Fibroblast of lung (primary cell): ENCODE data around the gene STX1A. TPM values are rescaled to one million over a fixed set of nuclear protein-coding genes. Genes with fewer than 3 reads are reported as not detected.
"Not testable (repeated sequence)": the region's sequence is repeated elsewhere in the genome, so short reads cannot be mapped to it uniquely, and the experiment has no call there.

Experiments
- DNase-seq, 2 donors: peaks; one replicate each; pipeline versions ENCODE4 v3.0.0 to v3.0.0-alpha.2; 2010; ENCODE audit warnings: low read depth in 2 of 2
- H2AFZ ChIP-seq: 2 replicates; pipeline ENCODE4 v1.5.1; 2012; ENCODE audit warnings: low read length, control low read depth, inconsistent platforms
- H3K27ac ChIP-seq: 2 replicates; pipeline ENCODE4 v1.5.1; 2011; ENCODE audit warnings: low read length, control low read depth; ENCODE audit not compliant: insufficient read depth
- H3K27me3 ChIP-seq: 2 replicates; pipeline ENCODE4 v1.5.1; 2011; ENCODE audit warnings: mild to moderate bottlenecking, low read length; ENCODE audit not compliant: control insufficient read depth, insufficient read depth
- H3K36me3 ChIP-seq: 2 replicates; pipeline ENCODE4 v1.5.1; 2011; ENCODE audit warnings: low read length; ENCODE audit not compliant: control insufficient read depth, insufficient read depth
- H3K4me1 ChIP-seq: 2 replicates; pipeline ENCODE4 v1.5.1; 2011; ENCODE audit warnings: low read length; ENCODE audit not compliant: control insufficient read depth, insufficient read depth; ENCODE audit errors: extremely low read depth
- H3K4me2 ChIP-seq: 2 replicates; pipeline ENCODE4 v1.5.1; 2011; ENCODE audit warnings: low read length, control low read depth; ENCODE audit not compliant: insufficient read depth; ENCODE audit errors: extremely low read depth
- H3K4me3 ChIP-seq, 4 experiments: fragments of 200-600 bp in 1 of 4; sonication (generic) in 1 of 4; replicated peaks in 1 of 4; 2 replicates each; pipeline ENCODE4 v1.5.1; 2011 to 2016; ENCODE audit warnings: low read length in 4 of 4, low read depth in 3 of 4, mild to moderate bottlenecking in 3 of 4, control low read depth in 2 of 4, inconsistent platforms in 1 of 4, mixed read lengths in 1 of 4; ENCODE audit not compliant: insufficient read depth in 1 of 4; ENCODE audit errors: control extremely low read depth in 1 of 4
- H3K79me2 ChIP-seq: 2 replicates; pipeline ENCODE4 v1.5.1; 2012; ENCODE audit warnings: mild to moderate bottlenecking, low read length, inconsistent platforms; ENCODE audit not compliant: control insufficient read depth, insufficient read depth
- H3K9ac ChIP-seq: 2 replicates; pipeline ENCODE4 v1.5.1; 2011; ENCODE audit warnings: mild to moderate bottlenecking, low read length, control low read depth; ENCODE audit not compliant: insufficient read depth
- H3K9me3 ChIP-seq: 2 replicates; pipeline ENCODE4 v1.5.1; 2012; ENCODE audit warnings: low read depth, low read length; ENCODE audit not compliant: control insufficient read depth, insufficient read depth
- H4K20me1 ChIP-seq: 2 replicates; pipeline ENCODE4 v1.5.1; 2011; ENCODE audit warnings: low read length; ENCODE audit not compliant: control insufficient read depth, insufficient read depth; ENCODE audit errors: extremely low read depth
- CTCF ChIP-seq, 2 donors: IDR thresholded peaks in 1 of 2; conservative IDR thresholded peaks in 1 of 2; 1 replicate in 1 of 2; 2 replicates in 1 of 2; pipeline ENCODE4 v1.5.1; 2011 to 2012; ENCODE audit warnings: low read length in 2 of 2, control low read depth in 1 of 2, inconsistent platforms in 1 of 2, low read depth in 1 of 2, mild to moderate bottlenecking in 1 of 2
- EZH2 ChIP-seq: IDR thresholded peaks from 2 replicates; pipeline ENCODE4 v1.5.1; 2012; ENCODE audit warnings: low read length, control low read depth, mild to moderate bottlenecking; ENCODE audit errors: missing control alignments
- polyA plus RNA-seq, 2 donors: library from polyadenylated mRNA; depleted of rRNA in 1 of 2; stranded (reverse) in 1 of 2; unstranded in 1 of 2; fragments of >200 nt; gene quantifications; 2 replicates each; pipeline ENCODE4 v1.2.1, GENCODE V29; 2011 to 2012; ENCODE audit warnings: missing spikeins in 1 of 2
- total RNA-seq: library from RNA; depleted of rRNA; stranded (reverse); fragments of >200 nt; gene quantifications from 2 replicates; pipeline ENCODE4 v1.2.1, GENCODE V29; 2014

The STX1A gene
- total and polyA plus RNA-seq, 2 donors (not counting 1 experiment from before 2014, with no cell fraction given): 7.8 to 8.1 TPM

- no peaks in the 10 kb centered on the region for H3K27me3 ChIP-seq
- H3K9ac ChIP-seq: no peak overlapping the region
- H2AFZ ChIP-seq: no peak overlapping the region
- TF ChIP-seq EZH2: no peak
- H3K27ac ChIP-seq: no peak overlapping the region
- no peaks in the 10 kb centered on the region for H4K20me1 ChIP-seq
- no peak overlapping the region for H3K4me3 ChIP-seq
- no peaks in the 10 kb centered on the region for H3K9me3 ChIP-seq
- no peaks in the 10 kb centered on the region for H3K36me3 ChIP-seq
- no peak overlapping the region for H3K4me2 ChIP-seq
- H3K79me2 ChIP-seq: peaks cover 13% of the 10 kb centered on the region
- H3K4me1 ChIP-seq: peaks cover 6% of the 10 kb centered on the region
- DNase-seq: no peak
These were observed 3.3 kb upstream of the STX1A start for GRCh38 chr7:73722785-73723184.

GRCh38 chr7:73722182-73722581 lies 2.7 kb upstream of the STX1A start:
- H4K20me1 ChIP-seq, H3K4me3 ChIP-seq, H3K9ac ChIP-seq, H3K27me3 ChIP-seq, H3K36me3 ChIP-seq, H3K27ac ChIP-seq, H2AFZ ChIP-seq, H3K9me3 ChIP-seq, H3K4me2 ChIP-seq, DNase-seq: not testable (repeated sequence)
- peaks cover 12% of the 10 kb centered on the region for H3K4me1 ChIP-seq
- peaks cover 19% of the 10 kb centered on the region for H3K79me2 ChIP-seq

GRCh38 chr7:73721377-73721817 lies 1.9 kb upstream of the STX1A start:
- no peaks in the 10 kb centered on the region for H3K9me3 ChIP-seq
- no peak overlapping the region for H2AFZ ChIP-seq
- H4K20me1 ChIP-seq: no peaks in the 10 kb centered on the region
- no peak overlapping the region for H3K9ac ChIP-seq
- peaks cover 25% of the 10 kb centered on the region for H3K79me2 ChIP-seq
- H3K4me2 ChIP-seq: no peak overlapping the region
- H3K27ac ChIP-seq: no peak overlapping the region
- TF ChIP-seq EZH2: no peak
- no peak for TF ChIP-seq CTCF (conservative IDR thresholded peaks at IDR 0.05 in 1 of 2, IDR thresholded peaks at IDR 0.05 in 1 of 2; ENCODE audit: low read depth in 1 of 2, low read length in 2 of 2)
- no peak overlapping the region for H3K4me3 ChIP-seq
- H3K4me1 ChIP-seq: peaks cover 18% of the 10 kb centered on the region
- H3K27me3 ChIP-seq: no peaks in the 10 kb centered on the region
- DNase-seq: peak in 1 of 2 donors; percentile 35
- H3K36me3 ChIP-seq: no peaks in the 10 kb centered on the region

GRCh38 chr7:73720443-73720842 lies 974 bp upstream of the STX1A start:
- H3K36me3 ChIP-seq, DNase-seq, H3K27me3 ChIP-seq, H3K27ac ChIP-seq, H3K9ac ChIP-seq, H2AFZ ChIP-seq, H4K20me1 ChIP-seq, H3K9me3 ChIP-seq, H3K4me3 ChIP-seq, H3K4me2 ChIP-seq: not testable (repeated sequence)
- peaks cover 26% of the 10 kb centered on the region for H3K4me1 ChIP-seq
- H3K79me2 ChIP-seq: peaks cover 31% of the 10 kb centered on the region
